Right kidney (tissue), 1 donor: ENCODE data around the gene NCBP2L.

Source experiments
- DNase-seq: peaks from one replicate; pipeline ENCODE4 v3.0.0-alpha.2; 2016

The NCBP2L gene

GRCh38 chrX:107752714-107753113, 24.8 kb upstream of the NCBP2L start:
- no peak for DNase-seq

GRCh38 chrX:107753187-107753586, 24.3 kb upstream of the NCBP2L start:
- no peak for DNase-seq

GRCh38 chrX:107755721-107756120, 21.8 kb upstream of the NCBP2L start:
- DNase-seq = no peak

- no peak for DNase-seq
These were observed 19.2 kb upstream of the NCBP2L start for GRCh38 chrX:107758231-107758766.

- no peak for DNase-seq
These were observed 17.0 kb upstream of the NCBP2L start for GRCh38 chrX:107760304-107761077.

- DNase-seq = no peak
These were observed 13.9 kb upstream of the NCBP2L start for GRCh38 chrX:107763647-107764046.

GRCh38 chrX:107764845-107765608, 12.5 kb upstream of the NCBP2L start:
- no peak for DNase-seq

- no peak for DNase-seq
These were observed 10.9 kb upstream of the NCBP2L start for GRCh38 chrX:107766470-107767150.

- no peak for DNase-seq
These were observed 9.5 kb upstream of the NCBP2L start for GRCh38 chrX:107768051-107768450.

- DNase-seq = no peak
These were observed 7.8 kb upstream of the NCBP2L start for GRCh38 chrX:107769581-107770317.

GRCh38 chrX:107773206-107773605, 4.3 kb upstream of the NCBP2L start:
- no peak for DNase-seq

- no peak for DNase-seq
These were observed 3.6 kb upstream of the NCBP2L start for GRCh38 chrX:107773906-107774435.

GRCh38 chrX:107775000-107775733, 2.4 kb upstream of the NCBP2L start:
- no peak for DNase-seq

GRCh38 chrX:107775734-107776511, 1.6 kb upstream of the NCBP2L start, which contains the start of gene TSC22D3:
TSS of gene TSC22D3 (minus strand) at chrX:107775787. CDS start at chrX:107775419, 368 bp downstream.
- peak; percentile 74 for DNase-seq

GRCh38 chrX:107776649-107777535, 641 bp upstream of the NCBP2L start:
- peak; percentile 62 for DNase-seq

GRCh38 chrX:107780525-107780924, 3.0 kb downstream of the NCBP2L start:
- no peak for DNase-seq

- no peak for DNase-seq
These were observed 10.3 kb downstream of the NCBP2L start for GRCh38 chrX:107787827-107788226.

- DNase-seq = no peak
These were observed 26.9 kb downstream of the NCBP2L start for GRCh38 chrX:107804427-107804826.

GRCh38 chrX:107805179-107805578, 27.6 kb downstream of the NCBP2L start:
- no peak for DNase-seq
